GM23338 (cell line): ENCODE measurements around the gene RUNX1. TPM values are rescaled to one million over a fixed set of nuclear protein-coding genes. Genes with fewer than 3 reads are reported as not detected.

ENCODE experiments used
- ATAC-seq: fragments of 200-7000 bp; cut with Tn5 transposase; 3 replicates; pipeline ENCODE4 v1.9.1; 2020
- DNase-seq: peaks from one replicate; pipeline ENCODE4 v3.0.0-alpha.2; 2015; ENCODE audit warnings: low spot score
- H2AFZ ChIP-seq: fragments of 200-600 bp; sonication (generic); 2 replicates; pipeline ENCODE4 v1.8.0; 2016; ENCODE audit warnings: antibody characterized with exemption, mild to moderate bottlenecking, moderate library complexity
- H3F3A ChIP-seq: fragments of 200-600 bp; sonication (generic); replicated peaks from 2 replicates; pipeline ENCODE4 v1.8.0; 2017; ENCODE audit warnings: antibody characterized with exemption, mixed run types, low read depth
- H3K27ac ChIP-seq: fragments of 200-600 bp; sonication (generic); 2 replicates; pipeline ENCODE4 v1.6.1; 2016; ENCODE audit warnings: low read depth
- H3K27me3 ChIP-seq: fragments of 200-600 bp; sonication (generic); 2 replicates; pipeline ENCODE4 v1.8.0; 2016; ENCODE audit warnings: mild to moderate bottlenecking, mixed run types, moderate library complexity; ENCODE audit not compliant: insufficient read depth
- H3K36me3 ChIP-seq: fragments of 200-600 bp; sonication (generic); 2 replicates; pipeline ENCODE4 v1.8.0; 2016; ENCODE audit warnings: mild to moderate bottlenecking; ENCODE audit not compliant: insufficient read depth
- H3K4me1 ChIP-seq: fragments of 200-600 bp; sonication (generic); 2 replicates; pipeline ENCODE4 v1.8.0; 2016; ENCODE audit warnings: mild to moderate bottlenecking, moderate library complexity; ENCODE audit not compliant: insufficient read depth
- H3K4me2 ChIP-seq: fragments of 200-600 bp; sonication (generic); 2 replicates; pipeline ENCODE4 v1.7.1; 2017; ENCODE audit warnings: mixed run types
- H3K4me3 ChIP-seq: fragments of 200-600 bp; sonication (generic); 2 replicates; pipeline ENCODE4 v1.6.1; 2016; ENCODE audit warnings: mixed run types
- H3K79me2 ChIP-seq: fragments of 200-600 bp; sonication (generic); replicated peaks from 2 replicates; pipeline ENCODE4 v1.8.0; 2017; ENCODE audit warnings: mild to moderate bottlenecking; ENCODE audit not compliant: insufficient read depth
- H3K9me2 ChIP-seq: fragments of 200-600 bp; sonication (generic); 2 replicates; pipeline ENCODE4 v1.8.0; 2017; ENCODE audit not compliant: insufficient read depth
- H4K20me1 ChIP-seq: fragments of 200-600 bp; sonication (generic); replicated peaks from 2 replicates; pipeline ENCODE4 v1.8.0; 2017; ENCODE audit warnings: mild to moderate bottlenecking; ENCODE audit not compliant: insufficient read depth
- H3K27ac Mint-ChIP-seq: 2 replicates; pipeline ENCODE4 v1.8.0; 2020; ENCODE audit warnings: inconsistent platforms, mild to moderate bottlenecking, moderate library complexity, mixed read lengths
- H3K27me3 Mint-ChIP-seq: 3 replicates; pipeline ENCODE4 v1.8.0; 2022; ENCODE audit warnings: low read depth, mild to moderate bottlenecking, moderate library complexity, mixed read lengths, inconsistent platforms; ENCODE audit not compliant: insufficient read depth, poor library complexity
- H3K36me3 Mint-ChIP-seq: 3 replicates; pipeline ENCODE4 v1.8.0; 2021; ENCODE audit warnings: low read depth, mild to moderate bottlenecking, inconsistent platforms, moderate library complexity, mixed read lengths
- H3K4me1 Mint-ChIP-seq: 3 replicates; pipeline ENCODE4 v1.8.0; 2020; ENCODE audit warnings: mild to moderate bottlenecking, inconsistent platforms, mixed read lengths
- H3K4me3 Mint-ChIP-seq: 3 replicates; pipeline ENCODE4 v1.8.0; 2021; ENCODE audit warnings: moderate library complexity, mild to moderate bottlenecking, inconsistent platforms, mixed read lengths
- H3K9me3 Mint-ChIP-seq: 3 replicates; pipeline ENCODE4 v1.8.0; 2020; ENCODE audit warnings: moderate library complexity, mild to moderate bottlenecking, inconsistent platforms, mixed read lengths
- ETS1 ChIP-seq: IDR thresholded peaks from 2 replicates; pipeline ENCODE4 v1.6.1; 2016; ENCODE audit warnings: antibody characterized with exemption
- EZH2 ChIP-seq: fragments of 200-600 bp; sonication (generic); IDR thresholded peaks from one replicate; pipeline ENCODE4 v1.8.0; 2017; ENCODE audit warnings: antibody characterized with exemption, mild to moderate bottlenecking, low read depth; ENCODE audit not compliant: unreplicated experiment
- JUNB ChIP-seq: IDR thresholded peaks from one replicate; pipeline ENCODE4 v1.6.1; 2016; ENCODE audit warnings: antibody characterized with exemption; ENCODE audit not compliant: unreplicated experiment
- STAT1 ChIP-seq: IDR thresholded peaks from one replicate; pipeline ENCODE4 v1.6.1; 2016; ENCODE audit warnings: antibody characterized with exemption; ENCODE audit not compliant: unreplicated experiment
- ZNF114 ChIP-seq: fragments of 250-450 bp; sonication (Bioruptor Pico); IDR thresholded peaks from 2 replicates; pipeline ENCODE4 v1.5.0; 2020; ENCODE audit warnings: mild to moderate bottlenecking, moderate library complexity
- ZNF462 ChIP-seq: fragments of 250-450 bp; sonication (Bioruptor Pico); IDR thresholded peaks from 2 replicates; pipeline ENCODE4 v1.5.0; 2020; ENCODE audit warnings: mild to moderate bottlenecking, moderate library complexity
- polyA plus RNA-seq: library from polyadenylated mRNA; unstranded; fragments of >200 nt; fragmentation: Nextera tagmentation; extraction: Ambion mirVana; gene quantifications from 2 replicates; pipeline ENCODE4 v1.2.1, GENCODE V29; 2016
- total RNA-seq: library from RNA; depleted of rRNA; stranded (reverse); fragments of >200 nt; shearing (Covaris generic); gene quantifications from 2 replicates; pipeline ENCODE4 v1.2.3, GENCODE V29; 2014

RUNX1 gene
- total and polyA plus RNA-seq, 2 experiments from 2014 or later, result 0.29 to 1.1 TPM

- H3K4me3 ChIP-seq, result peak overlapping the region; percentile 67
These were observed 157.5 kb downstream of the RUNX1 start for GRCh38 chr21:34891613-34891943.

GRCh38 chr21:34890724-34891612, 158.1 kb downstream of the RUNX1 start:
- H3K4me3 ChIP-seq, result peak overlapping the region; percentile 67
- Mint-ChIP-seq H3K9me3 (peaks cover 3% of the 10 kb centered on the region; the same call in 1 of the 3 replicates), H3K4me3 (peak overlapping the region; percentile 71), H3K36me3 (no peaks in the 10 kb centered on the region; the same call in 2 of the 3 replicates), H3K27ac (no peak overlapping the region), H3K4me1 (peaks cover 22% of the 10 kb centered on the region), H3K27me3 (peaks cover 53% of the 10 kb centered on the region)
- H3K4me1 ChIP-seq, result peaks cover 19% of the 10 kb centered on the region
- no peaks in the 10 kb centered on the region for H3K9me2 ChIP-seq
- H3K79me2 ChIP-seq, result no peaks in the 10 kb centered on the region
- peaks cover 13% of the 10 kb centered on the region for H3F3A ChIP-seq
- H3K4me2 ChIP-seq, result peak overlapping the region; percentile 80
- H4K20me1 ChIP-seq, result no peaks in the 10 kb centered on the region; the same call in 1 of the 2 replicates
- peak; percentile 75 for DNase-seq
- no peaks in the 10 kb centered on the region for H3K36me3 ChIP-seq
- H3K27ac ChIP-seq, result no peak overlapping the region
- peak; percentile 3; the same call in 2 of the 3 replicates for ATAC-seq
- no peak for TF ChIP-seq ZNF114 (CRISPR knock-in tag)
- TF ChIP-seq EZH2, result peak; percentile 77
- no peak for TF ChIP-seq ZNF462 (CRISPR knock-in tag)
- peak overlapping the region; percentile 98 for H2AFZ ChIP-seq
- H3K27me3 ChIP-seq, result peaks cover 83% of the 10 kb centered on the region

More at GRCh38 chr21:34891613-34891943, 157.5 kb downstream of the RUNX1 start:
- Histone ChIP-seq H3K27me3 (peaks cover 77% of the 10 kb centered on the region), H3F3A (peaks cover 7% of the 10 kb centered on the region), H3K9me2 (no peaks in the 10 kb centered on the region), H2AFZ (no peak overlapping the region), H3K36me3 (no peaks in the 10 kb centered on the region), H3K79me2 (no peaks in the 10 kb centered on the region), H3K27ac (no peak overlapping the region), H4K20me1 (no peaks in the 10 kb centered on the region; the same call in 1 of the 2 replicates), H3K4me2 (peak overlapping the region; percentile 80), H3K4me1 (peaks cover 13% of the 10 kb centered on the region)
- no peaks in the 10 kb centered on the region; the same call in 2 of the 3 replicates for H3K36me3 Mint-ChIP-seq
- DNase-seq, result no peak
- peak overlapping the region; percentile 71 for H3K4me3 Mint-ChIP-seq
- H3K9me3 Mint-ChIP-seq, result peaks cover 4% of the 10 kb centered on the region; the same call in 1 of the 3 replicates
- H3K27ac Mint-ChIP-seq, result no peak overlapping the region
- peaks cover 47% of the 10 kb centered on the region for H3K27me3 Mint-ChIP-seq
- ATAC-seq, result no peak
- no peak for TF ChIP-seq ETS1
- TF ChIP-seq JUNB, result no peak
- no peak for TF ChIP-seq STAT1
- no peak for TF ChIP-seq ZNF114 (CRISPR knock-in tag)
- H3K4me1 Mint-ChIP-seq, result peaks cover 18% of the 10 kb centered on the region
